ENCODE measurements around the gene SLC6A3.

SLC6A3 gene

DNA sequence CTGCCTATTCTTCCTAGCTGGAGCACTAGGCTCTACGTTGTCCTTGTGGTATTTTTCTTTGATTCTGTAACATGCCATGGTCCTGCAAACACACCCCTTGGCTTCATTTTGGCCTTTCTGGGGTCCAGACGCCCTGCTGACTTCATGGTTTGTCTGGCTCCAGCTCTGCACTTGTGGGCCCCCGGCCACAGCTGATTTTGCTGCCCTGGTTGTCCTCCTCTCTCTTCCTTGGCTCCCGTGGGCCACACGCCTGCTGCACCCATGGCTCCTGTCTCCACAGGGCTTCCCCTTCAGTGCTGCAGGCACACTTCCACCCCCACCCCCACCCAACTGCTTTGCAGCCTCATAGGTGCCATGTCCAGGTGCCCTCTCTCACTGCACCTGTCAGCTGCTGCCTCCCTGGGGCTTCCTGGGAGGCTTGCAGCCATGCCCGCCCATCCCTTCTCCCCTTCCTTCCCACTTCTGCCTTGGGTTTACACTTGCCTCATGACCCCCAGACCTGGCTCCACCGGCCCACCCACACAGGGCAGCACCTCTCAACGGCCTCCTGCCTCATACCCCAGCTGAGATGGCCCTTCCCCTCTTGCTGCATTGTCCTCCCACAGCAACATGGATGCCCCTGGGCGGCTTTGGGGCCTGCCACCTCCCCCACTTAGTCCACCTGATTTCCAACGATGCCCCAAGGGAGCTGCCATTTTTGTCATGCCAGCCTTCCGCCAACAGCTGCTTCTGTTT is 25.6 kb downstream of the SLC6A3 start:
- DNase-seq: no peak

GRCh38 chr5:1418921-1419280 is 26.3 kb downstream of the SLC6A3 start:
- DNase-seq: no peak

GRCh38 chr5:1418238-1418920 is 26.9 kb downstream of the SLC6A3 start:
- no peak for DNase-seq

DNA sequence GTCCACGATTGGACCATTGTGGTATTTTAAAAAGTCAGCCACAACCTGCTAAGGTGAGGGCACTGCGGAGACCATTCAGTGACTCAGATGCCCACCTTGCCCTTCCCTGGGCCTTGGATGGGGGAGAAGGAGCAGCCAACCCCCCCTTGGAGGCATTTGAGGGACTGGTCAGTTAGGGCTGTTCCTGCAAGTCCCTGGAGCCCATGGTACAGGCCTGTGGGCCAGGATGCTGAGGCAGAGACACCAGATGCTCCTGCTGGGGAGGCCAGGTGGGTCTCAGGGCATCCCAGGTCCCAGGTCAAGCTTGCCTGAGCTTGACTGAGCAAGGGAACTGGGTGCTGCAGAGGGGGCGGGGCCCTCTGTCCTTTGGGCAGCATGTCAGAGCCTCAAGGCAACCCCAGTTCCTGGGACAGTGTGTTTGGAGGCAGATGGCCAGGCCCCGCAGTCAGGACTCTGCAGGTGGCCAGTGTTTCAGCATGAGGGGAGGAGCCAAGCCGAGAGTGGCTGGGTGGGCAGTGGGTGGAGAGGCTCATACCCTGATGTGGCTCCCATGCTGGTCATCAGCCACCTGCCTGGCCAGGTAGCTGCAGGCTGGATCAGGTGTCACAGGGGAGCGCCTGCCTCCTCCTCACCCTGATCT is 27.5 kb downstream of the SLC6A3 start:
- no peak for DNase-seq

DNA sequence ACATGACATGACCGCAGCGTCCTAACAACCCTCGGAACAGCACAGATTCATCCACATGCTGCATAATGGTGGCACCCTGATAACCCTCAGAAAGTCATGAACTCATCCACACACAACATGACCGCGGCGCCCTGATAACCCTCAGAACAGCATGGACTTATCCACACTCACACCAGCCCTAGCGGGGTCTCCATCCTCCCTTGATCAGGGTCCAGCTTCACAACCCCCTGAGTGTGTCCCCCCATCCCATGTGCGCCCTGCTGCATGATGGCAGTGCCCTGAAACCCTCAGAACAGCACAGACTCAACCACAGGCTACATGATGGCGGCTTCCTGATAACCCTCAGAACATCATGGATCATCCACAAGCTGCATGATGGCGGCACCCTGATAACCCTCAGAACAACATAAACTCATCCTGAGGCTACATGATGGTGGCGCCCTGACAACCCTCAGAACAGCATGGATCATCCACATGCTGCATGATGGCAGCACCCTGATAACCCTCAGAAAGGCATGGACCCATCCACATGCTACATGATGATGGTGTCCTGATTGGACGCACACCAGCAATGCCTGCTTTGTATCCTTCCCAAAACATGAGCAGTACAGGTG is 28.3 kb downstream of the SLC6A3 start:
- no peak for DNase-seq

- DNase-seq: no peak
These were observed 29.4 kb downstream of the SLC6A3 start for GRCh38 chr5:1415626-1416360.

DNA sequence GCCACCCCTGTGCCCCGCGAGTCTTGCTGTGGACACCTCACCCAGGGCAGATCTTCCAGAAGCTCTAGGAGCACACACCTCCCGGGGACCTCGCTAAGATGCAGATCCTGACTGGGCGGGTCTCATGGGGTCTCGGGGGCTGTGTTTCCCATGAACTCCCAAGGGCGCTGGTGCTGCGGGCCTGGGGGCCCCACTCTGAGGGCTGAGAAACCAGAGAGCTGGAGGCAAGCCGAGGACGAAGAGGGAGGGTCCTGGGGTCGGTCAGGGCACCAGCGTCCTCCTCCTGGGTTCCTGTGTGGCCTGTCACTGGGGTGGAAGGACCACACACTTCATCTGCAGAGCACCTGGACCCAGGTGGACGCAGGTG is 30.2 kb downstream of the SLC6A3 start:
- DNase-seq: no peak

DNA sequence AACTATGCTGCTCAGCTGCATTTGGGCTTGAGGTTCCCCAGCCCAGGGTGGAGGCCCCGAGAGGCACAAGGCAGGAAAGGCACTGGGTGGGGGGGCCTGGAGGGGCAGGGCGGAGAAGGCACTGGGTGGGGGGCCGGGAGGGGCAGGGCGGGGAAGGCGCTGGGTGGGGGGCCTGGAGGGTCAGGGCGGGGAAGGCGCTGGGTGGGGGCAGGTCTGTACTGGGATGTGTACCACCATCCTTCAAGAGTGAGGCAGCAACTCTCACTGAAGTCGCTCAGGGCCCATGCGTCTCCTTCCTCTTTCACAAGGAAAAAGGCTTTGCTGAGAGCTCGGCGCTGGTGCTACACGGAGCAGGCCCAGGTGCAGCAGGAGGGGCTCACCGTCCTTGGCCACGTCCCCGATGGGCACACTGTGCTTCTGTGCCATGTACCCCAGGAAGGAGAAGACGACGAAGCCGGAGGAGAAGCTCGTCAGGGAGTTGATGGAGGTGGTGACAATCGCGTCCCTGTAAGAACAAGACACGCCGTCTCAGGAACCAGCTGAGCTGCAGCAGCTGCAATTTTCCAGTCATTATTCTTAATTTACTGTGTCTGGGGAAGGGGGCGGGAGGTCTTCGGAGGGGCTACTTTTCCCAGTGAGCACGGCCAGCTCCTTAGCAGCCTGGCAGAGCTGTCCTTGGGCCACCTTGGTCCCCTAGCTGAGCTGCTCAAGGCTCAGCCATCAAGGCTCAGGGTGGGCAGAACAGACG is 30.8 kb downstream of the SLC6A3 start:
- DNase-seq: no peak

GRCh38 chr5:1413611-1414241 is 31.5 kb downstream of the SLC6A3 start:
- DNase-seq: no peak

GRCh38 chr5:1413211-1413610 is 32.0 kb downstream of the SLC6A3 start:
- DNase-seq: no peak

GRCh38 chr5:1412621-1413020 is 32.6 kb downstream of the SLC6A3 start:
- DNase-seq: no peak

DNA sequence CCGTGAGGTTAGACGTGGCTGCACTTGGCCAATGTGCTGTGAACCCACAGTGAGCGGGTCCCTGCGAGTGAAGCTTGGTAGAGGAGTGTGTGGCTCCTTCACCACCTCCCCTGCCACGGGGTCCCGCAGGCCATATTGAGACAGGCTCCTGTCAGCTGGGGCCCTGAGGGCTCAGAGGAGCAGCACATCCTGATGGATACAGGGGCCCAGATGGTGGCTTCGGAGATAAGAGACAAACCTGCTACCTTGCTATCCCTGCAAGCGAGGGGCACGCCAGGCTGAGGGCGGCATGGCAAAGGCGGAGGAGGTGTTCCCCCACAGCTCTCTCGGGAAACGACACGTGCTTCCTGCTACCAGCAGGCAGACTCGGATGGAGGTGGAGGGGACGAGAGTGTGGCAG is 33.1 kb downstream of the SLC6A3 start:
- DNase-seq: no peak

GRCh38 chr5:1411099-1411498 is 34.1 kb downstream of the SLC6A3 start:
- no peak for DNase-seq

- DNase-seq: no peak
These were observed 34.9 kb downstream of the SLC6A3 start for GRCh38 chr5:1410156-1411014.

DNA sequence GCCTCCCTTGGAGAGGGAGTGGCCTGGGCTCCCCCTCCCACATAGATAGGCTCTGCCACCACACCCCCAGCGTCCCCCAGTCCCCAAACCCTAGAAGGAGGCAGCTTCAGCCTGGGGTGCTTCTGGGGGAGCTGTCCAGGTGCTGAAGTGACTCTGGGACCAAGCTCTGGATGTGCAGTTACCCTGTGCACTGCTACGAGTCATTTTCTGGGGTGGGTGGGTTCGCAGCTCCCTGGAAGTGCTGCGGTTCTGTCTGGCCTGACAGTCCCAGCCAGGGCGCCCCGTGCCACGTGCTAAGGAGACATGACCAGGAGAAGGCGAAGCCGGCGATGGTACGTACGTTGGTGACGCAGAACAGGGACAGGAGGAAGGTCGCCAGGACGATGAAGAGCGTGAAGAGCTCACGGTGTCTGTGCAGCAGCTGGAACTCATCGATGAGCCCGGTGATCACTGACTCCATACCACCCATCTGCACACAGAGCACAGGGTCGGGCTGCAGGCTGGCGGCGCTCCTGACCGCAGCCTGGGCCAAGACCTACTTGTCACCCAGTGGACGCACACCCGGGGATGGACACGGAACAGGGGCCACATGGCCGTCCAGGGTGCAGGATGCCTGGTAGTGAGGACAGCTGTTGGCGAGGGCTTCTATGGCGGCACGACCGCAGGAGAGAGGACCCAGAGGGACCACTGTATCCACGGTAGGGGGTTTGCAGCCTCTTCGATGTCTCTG is 35.7 kb downstream of the SLC6A3 start:
- DNase-seq: no peak

GRCh38 chr5:1406681-1407640 is 38.3 kb downstream of the SLC6A3 start:
- no peak for DNase-seq

DNA sequence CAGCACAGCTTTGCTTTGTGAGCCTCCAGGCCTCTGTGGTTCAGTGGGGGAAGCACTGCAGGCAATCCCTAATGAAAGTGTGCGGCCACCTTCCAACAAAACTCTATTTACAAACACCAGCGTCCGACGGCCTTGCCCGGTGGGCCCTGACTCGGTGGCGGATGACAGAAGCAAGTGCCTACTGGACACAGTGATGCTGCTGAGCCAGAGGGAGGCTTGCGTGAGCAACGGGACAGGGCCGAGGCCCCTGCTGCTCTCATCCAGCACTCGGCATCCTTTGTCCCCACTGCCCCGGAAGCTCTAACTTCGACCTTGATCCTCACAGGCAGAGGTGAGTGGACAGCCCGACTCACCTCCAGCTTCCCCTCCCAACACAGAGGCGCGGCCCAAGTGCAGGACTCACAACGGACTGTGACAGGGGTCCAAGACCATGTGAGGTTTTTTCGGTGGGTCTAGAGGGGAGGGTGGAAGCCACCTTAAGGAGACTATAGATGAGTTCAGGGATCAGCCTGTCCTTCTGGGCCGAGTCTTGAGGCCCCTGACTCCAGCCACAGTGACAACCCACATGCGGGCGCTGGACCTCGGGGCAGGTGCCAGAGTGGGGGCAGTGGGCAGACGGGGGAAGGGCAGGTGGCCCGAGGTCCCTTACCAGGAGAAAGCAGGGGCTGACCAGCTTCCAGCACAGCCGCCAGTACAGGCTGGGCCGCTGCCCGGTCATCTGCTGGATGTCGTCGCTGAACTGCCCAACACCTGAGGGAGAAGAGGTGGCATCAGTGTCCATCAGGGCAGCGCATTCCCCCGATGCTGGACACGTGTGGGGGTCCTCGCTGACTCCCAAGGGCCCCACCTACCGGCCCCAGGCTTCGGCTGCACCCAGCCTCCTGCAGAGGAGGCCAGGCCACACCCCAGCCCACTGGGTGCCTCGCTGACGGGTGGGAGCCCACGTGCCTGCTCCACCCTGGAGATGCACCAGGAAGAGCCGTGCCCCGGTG is 39.4 kb downstream of the SLC6A3 start:
- DNase-seq: no peak

GRCh38 chr5:1405121-1405520 is 40.1 kb downstream of the SLC6A3 start:
- DNase-seq: no peak

Data from CD4-positive, alpha-beta T cell treated with Interleukin-4 for 1 hour (primary cell).